Measurements from ENCODE around the gene ANKRD2.
"Not testable (repeated sequence)": the region's sequence is repeated elsewhere in the genome, so short reads cannot be mapped to it uniquely, and the experiment has no call there.

Gene ANKRD2

GRCh38 chr10:97572214-97572989 lies at the start of gene ANKRD2:
TSS of gene ANKRD2 (plus strand) at chr10:97572779. CDS start at chr10:97572789, 10 bp downstream.
- H3K4me2 ChIP-seq, result no peak within 1 kb of the TSS
- H3K27ac ChIP-seq, result no peak within 1 kb of the TSS
- H3K27me3 ChIP-seq (ENCODE audit: insufficient read depth, low read depth), result no peaks in the 10 kb centered on the region
- no peaks in the 10 kb centered on the region for H3K36me3 ChIP-seq (ENCODE audit: insufficient read depth)
- peak; percentile 75 for TF ChIP-seq CTCF (conservative IDR thresholded peaks at IDR 0.05; ENCODE audit: low read depth, low read length)
- H4K20me1 ChIP-seq (ENCODE audit: insufficient read depth), result no peaks in the 10 kb centered on the region
- peak within 1 kb of the TSS; percentile 25; the same call in 1 of the 2 replicates for H2AFZ ChIP-seq (ENCODE audit: low read depth)
- H3K4me1 ChIP-seq (ENCODE audit: low read depth, poor library complexity, severe bottlenecking), result no peaks in the 10 kb centered on the region
- H3K4me3 ChIP-seq (IDR thresholded peaks at IDR 0.05; ENCODE audit: insufficient read depth, low read depth, low read length), result no peak within 1 kb of the TSS
- no peaks in the 10 kb centered on the region for H3K79me2 ChIP-seq (ENCODE audit: insufficient read depth, low read depth)
- H3K9ac ChIP-seq, result no peak within 1 kb of the TSS

GRCh38 chr10:97522937-97523336 lies 49.6 kb upstream of the ANKRD2 start:
- no peak overlapping the region for H3K4me2 ChIP-seq

GRCh38 chr10:97525086-97525485 lies 47.5 kb upstream of the ANKRD2 start:
- Histone ChIP-seq H3K36me3 (ENCODE audit: insufficient read depth) (no peaks in the 10 kb centered on the region), H3K27me3 (ENCODE audit: insufficient read depth, low read depth) (no peaks in the 10 kb centered on the region), H3K79me2 (ENCODE audit: insufficient read depth, low read depth) (no peaks in the 10 kb centered on the region), H3K4me2 (no peak overlapping the region), H3K9ac (no peak overlapping the region), H3K4me3 (IDR thresholded peaks at IDR 0.05; ENCODE audit: insufficient read depth, low read depth, low read length) (no peak overlapping the region), H3K4me1 (ENCODE audit: low read depth, poor library complexity, severe bottlenecking) (no peaks in the 10 kb centered on the region), H3K27ac (no peak overlapping the region), H4K20me1 (ENCODE audit: insufficient read depth) (no peaks in the 10 kb centered on the region), H2AFZ (ENCODE audit: low read depth) (no peak overlapping the region)
- no peak for TF ChIP-seq CTCF (conservative IDR thresholded peaks at IDR 0.05; ENCODE audit: low read depth, low read length)

More at GRCh38 chr10:97522937-97523336, 49.6 kb upstream of the ANKRD2 start:
- Histone ChIP-seq H3K9ac (no peak overlapping the region), H3K27ac (no peak overlapping the region), H3K79me2 (ENCODE audit: insufficient read depth, low read depth) (no peaks in the 10 kb centered on the region), H3K4me3 (IDR thresholded peaks at IDR 0.05; ENCODE audit: insufficient read depth, low read depth, low read length) (no peak overlapping the region), H4K20me1 (ENCODE audit: insufficient read depth) (no peaks in the 10 kb centered on the region), H3K27me3 (ENCODE audit: insufficient read depth, low read depth) (no peaks in the 10 kb centered on the region), H3K36me3 (ENCODE audit: insufficient read depth) (no peaks in the 10 kb centered on the region), H3K4me1 (ENCODE audit: low read depth, poor library complexity, severe bottlenecking) (no peaks in the 10 kb centered on the region), H2AFZ (ENCODE audit: low read depth) (no peak overlapping the region)
- TF ChIP-seq CTCF (conservative IDR thresholded peaks at IDR 0.05; ENCODE audit: low read depth, low read length), result no peak

DNA sequence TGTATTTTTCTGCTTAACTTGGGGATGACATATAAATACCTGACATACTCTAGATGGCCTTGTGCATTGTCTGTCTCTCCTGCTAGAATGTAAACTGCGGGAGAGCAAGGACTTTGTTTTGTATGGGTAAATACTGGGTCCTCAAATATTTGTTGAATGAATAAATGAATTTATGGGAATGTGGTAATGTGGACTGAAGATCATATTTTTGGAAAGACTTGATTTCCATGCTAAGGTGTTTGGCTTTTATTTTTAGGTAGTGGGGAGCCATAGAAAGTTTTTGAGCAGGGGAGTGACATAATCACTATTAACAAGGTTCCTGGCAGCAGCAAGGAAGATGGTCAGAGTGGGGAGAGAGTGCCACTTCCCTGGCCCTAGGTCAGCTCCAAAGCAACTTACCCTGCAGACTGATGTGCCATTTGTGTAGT lies 46.9 kb upstream of the ANKRD2 start:
- TF ChIP-seq CTCF (conservative IDR thresholded peaks at IDR 0.05; ENCODE audit: low read depth, low read length), result no peak
- Histone ChIP-seq H4K20me1 (ENCODE audit: insufficient read depth) (no peaks in the 10 kb centered on the region), H3K27ac (no peak overlapping the region), H3K4me2 (no peak overlapping the region), H3K4me1 (ENCODE audit: low read depth, poor library complexity, severe bottlenecking) (no peaks in the 10 kb centered on the region), H3K27me3 (ENCODE audit: insufficient read depth, low read depth) (no peaks in the 10 kb centered on the region), H3K36me3 (ENCODE audit: insufficient read depth) (no peaks in the 10 kb centered on the region), H2AFZ (ENCODE audit: low read depth) (no peak overlapping the region), H3K9ac (no peak overlapping the region), H3K4me3 (IDR thresholded peaks at IDR 0.05; ENCODE audit: insufficient read depth, low read depth, low read length) (no peak overlapping the region), H3K79me2 (ENCODE audit: insufficient read depth, low read depth) (no peaks in the 10 kb centered on the region)

- H3K79me2 ChIP-seq (ENCODE audit: insufficient read depth, low read depth); H3K4me3 ChIP-seq (IDR thresholded peaks at IDR 0.05; ENCODE audit: insufficient read depth, low read depth, low read length); H3K27ac ChIP-seq; H3K27me3 ChIP-seq (ENCODE audit: insufficient read depth, low read depth); H3K9ac ChIP-seq; H4K20me1 ChIP-seq (ENCODE audit: insufficient read depth); H3K36me3 ChIP-seq (ENCODE audit: insufficient read depth); H3K4me2 ChIP-seq; H2AFZ ChIP-seq (ENCODE audit: low read depth); H3K4me1 ChIP-seq (ENCODE audit: low read depth, poor library complexity, severe bottlenecking): not testable (repeated sequence)
These were observed 43.7 kb upstream of the ANKRD2 start for GRCh38 chr10:97528876-97529275.
